GM12878 (cell line): Measurements from ENCODE around the gene ARID4B. TPM values are rescaled to one million over a fixed set of nuclear protein-coding genes. Genes with fewer than 3 reads are reported as not detected.
A peak's percentile ranks its signal among the peaks of the same experiment; 100 is the strongest.

Experiments
- ATAC-seq: fragments of 200-7000 bp; cut with Tn5 transposase; 3 replicates; pipeline ENCODE4 v1.9.1; 2020; ENCODE audit warnings: mild to moderate bottlenecking, moderate library complexity
- BruUV-seq: library from RNA; stranded (reverse); fragments of 400-500 nt; replicated peaks from 2 replicates; lab custom pipeline; 2021; lab: Mats Ljungman, UMichigan
- CTCF ChIA-PET: fragments of 300-600 bp; sonication (Branson Sonifier 250); formaldehyde crosslinking; extraction: SDS; loops from one replicate; lab custom pipeline; 2021; ENCODE audit warnings: inconsistent platforms; lab: Yijun Ruan, JAX
- POLR2A ChIA-PET: fragments of 350-600 bp; formaldehyde crosslinking; extraction: SDS; loops from one replicate; lab custom pipeline; 2021; ENCODE audit warnings: inconsistent platforms; lab: Charles Lee
- RAD21 ChIA-PET: fragments of 300-600 bp; sonication (Branson Sonifier 250); formaldehyde crosslinking; loops from one replicate; lab custom pipeline; 2023; ENCODE audit warnings: antibody characterized with exemption; ENCODE audit not compliant: unreplicated experiment; lab: Charles Lee
- SMC1A ChIA-PET: fragments of 300-600 bp; sonication (Branson Sonifier 250); formaldehyde crosslinking; loops from one replicate; lab custom pipeline; 2023; ENCODE audit not compliant: unreplicated experiment, uncharacterized antibody; lab: Charles Lee
- DNase-seq: peaks from one replicate; pipeline ENCODE4 v3.0.0-alpha.2; 2011; ENCODE audit warnings: low read depth, low spot score
- FAIRE-seq: peaks from 3 replicates; lab custom pipeline; 2011; peaks lifted over from hg19 to GRCh38; lab: Jason Lieb, UNC
- H2AFZ ChIP-seq: 2 replicates; pipeline ENCODE4 v1.6.0; 2011; ENCODE audit warnings: low read depth, low read length, control low read depth; ENCODE audit not compliant: control insufficient read depth
- H3K27ac ChIP-seq: 2 replicates; pipeline ENCODE4 v1.5.1; 2011; ENCODE audit warnings: control low read depth; ENCODE audit not compliant: control insufficient read depth, insufficient read depth
- H3K27me3 ChIP-seq, 2 experiments: replicated peaks in 1 of 2; 2 replicates each; pipeline versions ENCODE4 v1.6.0 to v1.6.1; 2011; ENCODE audit warnings: low read length in 1 of 2; ENCODE audit not compliant: control insufficient read depth in 2 of 2, insufficient read depth in 2 of 2
- H3K36me3 ChIP-seq, 2 experiments: 2 replicates each; pipeline ENCODE4 v1.5.1; 2011; ENCODE audit warnings: low read length in 1 of 2; ENCODE audit not compliant: control insufficient read depth in 2 of 2, insufficient read depth in 2 of 2
- H3K4me1 ChIP-seq: 2 replicates; pipeline ENCODE4 v1.6.1; 2011; ENCODE audit warnings: mild to moderate bottlenecking, low read length, moderate library complexity, mixed read lengths; ENCODE audit not compliant: control insufficient read depth, insufficient read depth
- H3K4me2 ChIP-seq: 2 replicates; pipeline ENCODE4 v1.6.0; 2011; ENCODE audit warnings: control low read depth; ENCODE audit not compliant: control insufficient read depth, insufficient read depth
- H3K4me3 ChIP-seq: fragments of 200-600 bp; sonication (generic); 2 replicates; pipeline ENCODE4 v1.5.1; 2016
- H3K79me2 ChIP-seq: 2 replicates; pipeline ENCODE4 v1.6.0; 2011; ENCODE audit warnings: low read length; ENCODE audit not compliant: control insufficient read depth, insufficient read depth
- H3K9ac ChIP-seq: 2 replicates; pipeline ENCODE4 v1.8.0; 2011; ENCODE audit warnings: low read length, control low read depth, mixed read lengths; ENCODE audit not compliant: control insufficient read depth, insufficient read depth
- H3K9me3 ChIP-seq: replicated peaks from 3 replicates; pipeline ENCODE4 v1.5.1; 2011; ENCODE audit warnings: mild to moderate bottlenecking, low read length; ENCODE audit not compliant: control insufficient read depth, insufficient read depth
- H4K20me1 ChIP-seq: 2 replicates; pipeline ENCODE4 v1.6.0; 2011; ENCODE audit not compliant: control insufficient read depth, insufficient read depth
- ASH2L ChIP-seq: fragments of 300-600, 200-600 bp; sonication (generic); IDR thresholded peaks from 2 replicates; pipeline ENCODE4 v1.6.1; 2017; ENCODE audit warnings: low read depth, mild to moderate bottlenecking, borderline replicate concordance
- EGR1 ChIP-seq, 2 experiments: IDR thresholded peaks; 1 replicate in 1 of 2; 2 replicates in 1 of 2; pipeline ENCODE4 v1.6.1; 2011 to 2012; ENCODE audit warnings: low read depth in 2 of 2, low read length in 2 of 2, borderline replicate concordance in 1 of 2, mild to moderate bottlenecking in 1 of 2, moderate library complexity in 1 of 2
- FOXM1 ChIP-seq: IDR thresholded peaks from 2 replicates; pipeline ENCODE4 v1.6.1; 2012; ENCODE audit warnings: low read depth, mild to moderate bottlenecking, inconsistent platforms, low read length, moderate library complexity
- IKZF1 ChIP-seq: fragments of 450-650 bp; conservative IDR thresholded peaks from 2 replicates; pipeline ENCODE4 v1.6.1; 2017; ENCODE audit warnings: antibody characterized with exemption, mild to moderate bottlenecking
- JUNB ChIP-seq: IDR thresholded peaks from 2 replicates; pipeline ENCODE4 v1.6.1; 2016; ENCODE audit warnings: antibody characterized with exemption, mild to moderate bottlenecking
- MEF2B ChIP-seq: fragments of 450-650 bp; IDR thresholded peaks from 2 replicates; pipeline ENCODE4 v1.6.1; 2018; ENCODE audit warnings: mild to moderate bottlenecking, moderate library complexity; ENCODE audit not compliant: partially characterized antibody, poor library complexity, severe bottlenecking
- RUNX3 ChIP-seq: IDR thresholded peaks from 2 replicates; pipeline ENCODE4 v1.6.1; 2012; ENCODE audit warnings: low read length, inconsistent platforms
- SMC3 ChIP-seq: IDR thresholded peaks from 2 replicates; pipeline ENCODE4 v1.6.1; 2011; ENCODE audit warnings: low read length, improper control_type of control experiment, borderline replicate concordance
- SRF ChIP-seq, 2 experiments: IDR thresholded peaks; 2 replicates each; pipeline ENCODE4 v1.6.1; 2011; ENCODE audit warnings: low read depth in 2 of 2, low read length in 2 of 2, mild to moderate bottlenecking in 1 of 2, moderate library complexity in 1 of 2
- WGBS: methylation state at CpG from one replicate; pipeline ENCODE4 v1.1.6; 2016; ENCODE audit warnings: low lambda C conversion rate; ENCODE audit not compliant: insufficient replicate concordance, insufficient coverage; ENCODE audit errors: missing lambda C conversion rate; 5-methylcytosine and 5-hydroxymethylcytosine counted together
- in situ Hi-C: fragments of 300-500 bp; cut with MboI; formaldehyde crosslinking; loops from 9 replicates; pipeline ENCODE4 v1.14.3; 2018; ENCODE audit warnings: mixed read lengths
- intact Hi-C: fragments of 100-400 bp; cut with micrococcal nuclease; formaldehyde crosslinking; loops from one replicate; pipeline ENCODE4 v1.14.2; 2022; ENCODE audit not compliant: unreplicated experiment
- polyA plus RNA-seq, 11 experiments: library from polyadenylated mRNA; depleted of rRNA in 4 of 11; unstranded in 6 of 11; stranded (reverse) in 5 of 11; fragments of >200 nt; fragmentation: Nextera tagmentation in 4 of 11; fragmentation: Illumina TruSeq in 1 of 11; extraction: Ambion mirVana in 4 of 11; extraction: Trizol in 1 of 11; gene quantifications; 1 replicate in 1 of 11; 2 replicates in 10 of 11; pipeline versions ENCODE4 v1.2.1 to v1.2.3, GENCODE V29; 2011 to 2016; ENCODE audit warnings: inconsistent platforms in 2 of 11, missing spikeins in 2 of 11, low read depth in 1 of 11
- total RNA-seq, 4 experiments: library from RNA; depleted of rRNA in 3 of 4; stranded (reverse); fragments of >200 nt in 3 of 4; fragmentation: Illumina TruSeq in 1 of 4; extraction: Trizol in 1 of 4; gene quantifications; 2 replicates each; pipeline versions ENCODE4 v1.2.1 to v1.2.3, GENCODE V29; 2013 to 2021
- TF ChIP-seq, protein P1 (sequence below): IDR thresholded peaks from 2 replicates; pipeline ENCODE4 v1.6.1; 2012; ENCODE audit warnings: low read depth, low read length, improper control_type of control experiment
- TF ChIP-seq, protein P2 (sequence below): fragments of 450-650 bp; formaldehyde crosslinking; IDR thresholded peaks from 2 replicates; pipeline ENCODE4 v1.4.0; 2020; ENCODE audit warnings: mild to moderate bottlenecking, moderate library complexity

ARID4B gene
- total and polyA plus RNA-seq, 10 of the 15 experiments (the other 5 are each of a cell fraction or from before 2014, with no cell fraction given), result 13.6 to 39.1 (median 28.0) TPM

DNA sequence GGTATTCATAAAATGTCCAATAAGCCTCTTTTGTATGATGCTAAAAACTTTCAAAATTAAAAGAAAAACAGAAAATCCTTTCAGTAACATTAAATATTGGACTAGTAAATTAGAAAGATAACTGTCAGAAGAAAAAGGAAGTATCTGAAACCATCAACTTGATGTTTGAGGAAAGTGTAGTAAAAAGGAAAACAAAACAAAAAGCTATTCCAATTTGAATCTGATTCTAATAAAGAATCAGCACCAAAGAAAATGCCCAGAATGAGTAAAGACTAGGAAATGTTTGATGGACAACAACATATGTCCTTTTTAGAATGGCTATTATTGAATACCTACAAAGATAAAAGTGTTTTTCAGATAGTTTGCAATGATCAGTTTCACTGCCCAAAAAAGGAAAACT is 87.0 kb downstream of the ARID4B start:
- ATAC-seq (no peak), FAIRE-seq (no peak), DNase-seq (no peak)
- H3K27ac ChIP-seq, result 0 out of 2 replicates have a peak overlapping the region, but pooled peaks have one; percentile 18
- in situ Hi-C loops (no loop called here), intact Hi-C loops (no loop called here)
- no TSS peak for BruUV-seq
- peaks cover 7% of the 10 kb centered on the region; the same call in 1 of the 2 replicates for H3K4me1 ChIP-seq
- H3K9ac ChIP-seq, result no peak overlapping the region
- peak overlapping the region; percentile 24; the same call in 1 of the 2 replicates for H3K4me2 ChIP-seq
- RAD21 ChIA-PET, result interaction anchor here (1.5 to 3.1 kb wide), 2 partner anchors 12 to 176 kb away, joined by 3 to 11 read pairs; no protein-coding TSS in a partner anchor
- SMC1A ChIA-PET, result interaction anchor here (0.7 to 6.0 kb wide), 5 partner anchors 11 to 175 kb away, joined by 3 to 28 read pairs (median 11); no protein-coding TSS in a partner anchor
- no peaks in the 10 kb centered on the region for H4K20me1 ChIP-seq
- TF ChIP-seq JUNB (peak; percentile 54; the same call in 1 of the 2 replicates), MEF2B (no peak)
- POLR2A ChIA-PET, result interaction anchor here (0.6 to 1.4 kb wide), 2 partner anchors 126 to 176 kb away, joined by 3 read pairs; partner anchors contain the start of gene TBCE
- H3K9me3 ChIP-seq, result no peaks in the 10 kb centered on the region
- H3K36me3 ChIP-seq, result peaks cover 0 to 10% of the 10 kb centered on the region in 2 experiments; a peak in 2 of 4 replicates
- H3K27me3 ChIP-seq, result no peaks in the 10 kb centered on the region
- peaks cover 1% of the 10 kb centered on the region; the same call in 1 of the 2 replicates for H3K79me2 ChIP-seq
- no peak overlapping the region for H3K4me3 ChIP-seq
- CTCF ChIA-PET, result interaction anchor here (1.5 to 6.2 kb wide), 5 partner anchors 28 to 262 kb away, joined by 3 to 56 read pairs (median 5); no protein-coding TSS in a partner anchor
- no peak overlapping the region for H2AFZ ChIP-seq

DNA sequence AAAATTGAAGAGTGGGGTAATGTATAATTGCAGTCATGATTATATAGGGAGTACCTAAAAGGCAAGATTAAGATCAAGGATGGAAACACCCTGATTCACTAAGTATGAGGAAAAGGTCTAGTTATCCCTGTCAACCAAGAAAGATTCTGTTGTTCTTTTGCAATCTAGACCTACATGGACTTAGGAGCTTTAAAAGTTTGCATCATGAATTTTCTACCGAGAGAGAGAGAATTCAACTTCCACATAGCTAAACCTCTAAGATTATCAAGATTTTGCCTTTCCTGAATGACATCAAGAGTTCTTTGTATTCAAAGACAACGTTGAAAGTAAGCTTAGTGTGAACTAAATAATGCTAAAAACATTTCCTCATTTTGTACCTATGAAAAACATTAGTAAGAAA is 88.1 kb downstream of the ARID4B start:
- CTCF ChIA-PET, result interaction anchor here (0.5 to 6.2 kb wide), 5 partner anchors 13 to 176 kb away, joined by 3 to 56 read pairs (median 3); no protein-coding TSS in a partner anchor
- TF ChIP-seq, protein P1, sequence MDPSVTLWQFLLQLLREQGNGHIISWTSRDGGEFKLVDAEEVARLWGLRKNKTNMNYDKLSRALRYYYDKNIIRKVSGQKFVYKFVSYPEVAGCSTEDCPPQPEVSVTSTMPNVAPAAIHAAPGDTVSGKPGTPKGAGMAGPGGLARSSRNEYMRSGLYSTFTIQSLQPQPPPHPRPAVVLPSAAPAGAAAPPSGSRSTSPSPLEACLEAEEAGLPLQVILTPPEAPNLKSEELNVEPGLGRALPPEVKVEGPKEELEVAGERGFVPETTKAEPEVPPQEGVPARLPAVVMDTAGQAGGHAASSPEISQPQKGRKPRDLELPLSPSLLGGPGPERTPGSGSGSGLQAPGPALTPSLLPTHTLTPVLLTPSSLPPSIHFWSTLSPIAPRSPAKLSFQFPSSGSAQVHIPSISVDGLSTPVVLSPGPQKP, result no peak
- TF ChIP-seq EGR1 (IDR thresholded peaks at IDR 0.05; ENCODE audit: borderline replicate concordance in 1 of 2, low read depth in 2 of 2, low read length in 2 of 2) (no peak), FOXM1 (no peak), IKZF1 (no peak), RUNX3 (no peak), ASH2L (no peak), SMC3 (no peak), MEF2B (no peak), SRF (IDR thresholded peaks at IDR 0.05; ENCODE audit: low read depth in 2 of 2, low read length in 2 of 2) (no peak)
- TF ChIP-seq, protein P2, sequence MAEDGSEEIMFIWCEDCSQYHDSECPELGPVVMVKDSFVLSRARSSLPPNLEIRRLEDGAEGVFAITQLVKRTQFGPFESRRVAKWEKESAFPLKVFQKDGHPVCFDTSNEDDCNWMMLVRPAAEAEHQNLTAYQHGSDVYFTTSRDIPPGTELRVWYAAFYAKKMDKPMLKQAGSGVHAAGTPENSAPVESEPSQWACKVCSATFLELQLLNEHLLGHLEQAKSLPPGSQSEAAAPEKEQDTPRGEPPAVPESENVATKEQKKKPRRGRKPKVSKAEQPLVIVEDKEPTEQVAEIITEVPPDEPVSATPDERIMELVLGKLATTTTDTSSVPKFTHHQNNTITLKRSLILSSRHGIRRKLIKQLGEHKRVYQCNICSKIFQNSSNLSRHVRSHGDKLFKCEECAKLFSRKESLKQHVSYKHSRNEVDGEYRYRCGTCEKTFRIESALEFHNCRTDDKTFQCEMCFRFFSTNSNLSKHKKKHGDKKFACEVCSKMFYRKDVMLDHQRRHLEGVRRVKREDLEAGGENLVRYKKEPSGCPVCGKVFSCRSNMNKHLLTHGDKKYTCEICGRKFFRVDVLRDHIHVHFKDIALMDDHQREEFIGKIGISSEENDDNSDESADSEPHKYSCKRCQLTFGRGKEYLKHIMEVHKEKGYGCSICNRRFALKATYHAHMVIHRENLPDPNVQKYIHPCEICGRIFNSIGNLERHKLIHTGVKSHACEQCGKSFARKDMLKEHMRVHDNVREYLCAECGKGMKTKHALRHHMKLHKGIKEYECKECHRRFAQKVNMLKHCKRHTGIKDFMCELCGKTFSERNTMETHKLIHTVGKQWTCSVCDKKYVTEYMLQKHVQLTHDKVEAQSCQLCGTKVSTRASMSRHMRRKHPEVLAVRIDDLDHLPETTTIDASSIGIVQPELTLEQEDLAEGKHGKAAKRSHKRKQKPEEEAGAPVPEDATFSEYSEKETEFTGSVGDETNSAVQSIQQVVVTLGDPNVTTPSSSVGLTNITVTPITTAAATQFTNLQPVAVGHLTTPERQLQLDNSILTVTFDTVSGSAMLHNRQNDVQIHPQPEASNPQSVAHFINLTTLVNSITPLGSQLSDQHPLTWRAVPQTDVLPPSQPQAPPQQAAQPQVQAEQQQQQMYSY (CRISPR knock-in tag), result no peak

More for the DNA sequence above, 88.1 kb downstream of the ARID4B start:
- Histone ChIP-seq H3K4me3 (no peak overlapping the region), H3K27me3 (no peaks in the 10 kb centered on the region), H4K20me1 (no peaks in the 10 kb centered on the region), H3K9ac (no peak overlapping the region), H3K36me3 (peaks cover 2 to 14% of the 10 kb centered on the region in 2 experiments; a peak in 3 of 4 replicates), H3K9me3 (no peaks in the 10 kb centered on the region), H3K4me1 (0 out of 2 replicates have a peak, but pooled peaks cover 4% of the 10 kb centered on the region), H3K27ac (no peak overlapping the region), H3K4me2 (no peak overlapping the region), H2AFZ (no peak overlapping the region), H3K79me2 (no peaks in the 10 kb centered on the region; the same call in 1 of the 2 replicates)
- WGBS, result 20% methylated on average over 2 of the region's 2 CpGs
- no TSS peak for BruUV-seq
- ChIA-PET SMC1A (interaction anchor here (0.7 to 6.0 kb wide), 11 partner anchors 10 to 176 kb away, joined by 3 to 28 read pairs (median 3); no protein-coding TSS in a partner anchor), POLR2A (interaction anchor here (0.9 kb wide), 1 partner anchor 90 kb away, joined by 3 read pairs; no protein-coding TSS in a partner anchor), RAD21 (interaction anchor here (1.0 to 1.4 kb wide), 3 partner anchors 10 to 177 kb away, joined by 4 to 6 read pairs (median 4); no protein-coding TSS in a partner anchor)
- no peak for ATAC-seq
- intact Hi-C loops, result no loop called here
- in situ Hi-C loops, result no loop called here
- no peak for DNase-seq
- FAIRE-seq, result peak; percentile 47
